Panc1 (cell line): ENCODE measurements around the gene ZFTA. TPM values are rescaled to one million over a fixed set of nuclear protein-coding genes. Genes with fewer than 3 reads are reported as not detected.

Source experiments
- ATAC-seq: fragments of 200-7000 bp; cut with Tn5 transposase; 2 replicates; pipeline ENCODE4 v1.9.1; 2020; ENCODE audit warnings: mild to moderate bottlenecking, moderate library complexity
- BruUV-seq: library from RNA; stranded (reverse); fragments of 400-500 nt; replicated peaks from 2 replicates; lab custom pipeline; 2021; lab: Mats Ljungman, UMichigan
- CTCF ChIA-PET: fragments of 300-600 bp; sonication (Branson Sonifier 250); formaldehyde crosslinking; loops from one replicate; lab custom pipeline; 2022; ENCODE audit warnings: antibody characterized with exemption; lab: Charles Lee
- POLR2A ChIA-PET: fragments of 300-600 bp; sonication (Branson Sonifier 250); formaldehyde crosslinking; loops from one replicate; lab custom pipeline; 2022; ENCODE audit warnings: antibody characterized with exemption; lab: Charles Lee
- DNase-seq: peaks from one replicate; pipeline ENCODE4 v3.0.0-alpha.2; 2010; ENCODE audit warnings: low read depth, low spot score
- H3K27ac ChIP-seq: 2 replicates; pipeline ENCODE4 v1.5.1; 2011; ENCODE audit warnings: mild to moderate bottlenecking, low read length, inconsistent platforms
- H3K27me3 ChIP-seq: fragments of 200-500 bp; sonication (Bioruptor generic); 2 replicates; pipeline ENCODE4 v1.6.0; 2014; ENCODE audit warnings: low read length, inconsistent platforms; ENCODE audit not compliant: control insufficient read depth, insufficient read depth
- H3K36me3 ChIP-seq: fragments of 200-500 bp; sonication (Bioruptor generic); 2 replicates; pipeline ENCODE4 v1.5.1; 2014; ENCODE audit warnings: inconsistent platforms, mild to moderate bottlenecking, low read length, moderate library complexity; ENCODE audit not compliant: control insufficient read depth, insufficient read depth
- H3K4me1 ChIP-seq: 2 replicates; pipeline ENCODE4 v1.5.1; 2011; ENCODE audit warnings: inconsistent platforms, mild to moderate bottlenecking, low read length, moderate library complexity; ENCODE audit not compliant: control insufficient read depth, insufficient read depth
- H3K4me3 ChIP-seq, 2 experiments: 2 replicates each; pipeline ENCODE4 v1.5.1; 2011 to 2012; ENCODE audit warnings: low read depth in 2 of 2, low read length in 2 of 2, mild to moderate bottlenecking in 2 of 2, inconsistent platforms in 1 of 2, moderate library complexity in 1 of 2
- H3K9me3 ChIP-seq: fragments of 200-500 bp; sonication (Bioruptor generic); 2 replicates; pipeline ENCODE4 v1.5.1; 2014; ENCODE audit warnings: low read depth, mild to moderate bottlenecking, inconsistent platforms, low read length, moderate library complexity; ENCODE audit not compliant: control insufficient read depth, insufficient read depth
- CTCF ChIP-seq: fragments of 450-650 bp; IDR thresholded peaks from 2 replicates; pipeline ENCODE4 v1.5.1; 2017; ENCODE audit warnings: mild to moderate bottlenecking
- POLR2AphosphoS5 ChIP-seq: IDR thresholded peaks from 2 replicates; pipeline ENCODE4 v1.6.1; 2012; ENCODE audit warnings: mild to moderate bottlenecking, low read depth, low read length, moderate library complexity
- REST ChIP-seq, 2 experiments: IDR thresholded peaks; 2 replicates each; pipeline ENCODE4 v1.6.1; 2011 to 2012; ENCODE audit warnings: low read depth in 2 of 2, control low read depth in 1 of 2, low read length in 1 of 2, mild to moderate bottlenecking in 1 of 2, moderate library complexity in 1 of 2; ENCODE audit not compliant: insufficient read depth in 1 of 2
- SIN3A ChIP-seq: IDR thresholded peaks from 2 replicates; pipeline ENCODE4 v1.6.1; 2012; ENCODE audit warnings: low read depth, mild to moderate bottlenecking, low read length, moderate library complexity, borderline replicate concordance; ENCODE audit not compliant: insufficient read depth
- TCF7L2 ChIP-seq: IDR thresholded peaks from 2 replicates; pipeline ENCODE4 v1.6.1; 2011; ENCODE audit warnings: mild to moderate bottlenecking, low read depth, low read length, inconsistent platforms
- in situ Hi-C: cut with HindIII; loops from 2 replicates; pipeline ENCODE4 v1.10.0; 2016; ENCODE audit warnings: low sequenced_read_pairs, low pct_unique_long_range_greater_than_20kb
- intact Hi-C: fragments of 100-400 bp; cut with micrococcal nuclease; formaldehyde crosslinking; loops from one replicate; pipeline ENCODE4 v1.10.0; 2022; ENCODE audit not compliant: unreplicated experiment
- total RNA-seq: library from RNA; stranded (reverse); gene quantifications from one replicate; pipeline ENCODE4 v1.2.1, GENCODE V29; 2021; ENCODE audit not compliant: unreplicated experiment

ZFTA gene
- total RNA-seq, 1 experiment from 2014 or later: 16.1 TPM

GRCh38 chr11:63805844-63806415, 37.4 kb upstream of the ZFTA start:
- ATAC-seq: no peak
- no peak for DNase-seq
- no peaks in the 10 kb centered on the region for H3K27me3 ChIP-seq
- ChIA-PET POLR2A (interaction anchor here (0.6 kb wide), 1 partner anchor 184 kb away, joined by 3 read pairs; no protein-coding TSS in a partner anchor), CTCF (no interaction called here)
- H3K4me3 ChIP-seq: no peak overlapping the region
- TF ChIP-seq REST (IDR thresholded peaks at IDR 0.05; ENCODE audit: insufficient read depth in 1 of 2, low read depth in 2 of 2, low read length in 1 of 2): no peak
- intact Hi-C loops (no loop called here), in situ Hi-C loops (no loop called here)
- no TSS peak for BruUV-seq
- H3K4me1 ChIP-seq: peaks cover 19% of the 10 kb centered on the region
- no peak overlapping the region for H3K27ac ChIP-seq
- H3K36me3 ChIP-seq: no peaks in the 10 kb centered on the region
- H3K9me3 ChIP-seq: no peaks in the 10 kb centered on the region

GRCh38 chr11:63804259-63804658, 35.7 kb upstream of the ZFTA start:
- H3K4me1 ChIP-seq: peaks cover 19% of the 10 kb centered on the region
- ChIA-PET CTCF (no interaction called here), POLR2A (no interaction called here)
- BruUV-seq: no TSS peak
- no peaks in the 10 kb centered on the region for H3K27me3 ChIP-seq
- H3K27ac ChIP-seq: no peak overlapping the region
- TF ChIP-seq SIN3A: no peak
- TF ChIP-seq REST (IDR thresholded peaks at IDR 0.05; ENCODE audit: insufficient read depth in 1 of 2, low read depth in 2 of 2, low read length in 1 of 2): no peak
- TF ChIP-seq POLR2AphosphoS5: no peak
- TF ChIP-seq TCF7L2: no peak
- no peak for TF ChIP-seq CTCF
- H3K9me3 ChIP-seq: no peaks in the 10 kb centered on the region
- no peak overlapping the region for H3K4me3 ChIP-seq
- DNase-seq (no peak), ATAC-seq (no peak)
- H3K36me3 ChIP-seq: no peaks in the 10 kb centered on the region
- intact Hi-C loops: no loop called here
- in situ Hi-C loops: no loop called here
